Nephron progenitor cell (in vitro differentiated cells): Measurements from ENCODE around the gene PLCB4.

ENCODE experiments used
- DNase-seq: peaks from one replicate; pipeline ENCODE4 v3.0.0; 2021
- H3K27ac Mint-ChIP-seq: 2 replicates; pipeline ENCODE4 v1.8.0; 2021; ENCODE audit warnings: mild to moderate bottlenecking, moderate library complexity, mixed read lengths
- H3K27me3 Mint-ChIP-seq: 2 replicates; pipeline ENCODE4 v1.8.0; 2021; ENCODE audit warnings: mild to moderate bottlenecking, low read depth, mixed read lengths; ENCODE audit not compliant: poor library complexity
- H3K36me3 Mint-ChIP-seq: 2 replicates; pipeline ENCODE4 v1.8.0; 2021; ENCODE audit warnings: low read depth, mixed read lengths
- H3K4me1 Mint-ChIP-seq: 2 replicates; pipeline ENCODE4 v1.8.0; 2021; ENCODE audit warnings: mixed read lengths
- H3K4me3 Mint-ChIP-seq: 2 replicates; pipeline ENCODE4 v1.8.0; 2021; ENCODE audit warnings: mild to moderate bottlenecking, moderate library complexity, mixed read lengths
- H3K9me3 Mint-ChIP-seq: 2 replicates; pipeline ENCODE4 v1.8.0; 2021; ENCODE audit warnings: mild to moderate bottlenecking, moderate library complexity, mixed read lengths
- TF ChIP-seq, protein P1 (sequence below): fragments of 200-600 bp; sonication (generic); IDR thresholded peaks from 2 replicates; pipeline ENCODE4 v1.5.0; 2021; ENCODE audit warnings: antibody characterized with exemption

The PLCB4 gene

GRCh38 chr20:9072861-9073500 is 4.1 kb downstream of the PLCB4 start:
- Mint-ChIP-seq H3K36me3 (no peaks in the 10 kb centered on the region), H3K4me3 (peak overlapping the region; percentile 65), H3K27ac (peak overlapping the region; percentile 96), H3K27me3 (no peaks in the 10 kb centered on the region), H3K4me1 (peaks cover 65% of the 10 kb centered on the region), H3K9me3 (no peaks in the 10 kb centered on the region)
- TF ChIP-seq, protein P1, sequence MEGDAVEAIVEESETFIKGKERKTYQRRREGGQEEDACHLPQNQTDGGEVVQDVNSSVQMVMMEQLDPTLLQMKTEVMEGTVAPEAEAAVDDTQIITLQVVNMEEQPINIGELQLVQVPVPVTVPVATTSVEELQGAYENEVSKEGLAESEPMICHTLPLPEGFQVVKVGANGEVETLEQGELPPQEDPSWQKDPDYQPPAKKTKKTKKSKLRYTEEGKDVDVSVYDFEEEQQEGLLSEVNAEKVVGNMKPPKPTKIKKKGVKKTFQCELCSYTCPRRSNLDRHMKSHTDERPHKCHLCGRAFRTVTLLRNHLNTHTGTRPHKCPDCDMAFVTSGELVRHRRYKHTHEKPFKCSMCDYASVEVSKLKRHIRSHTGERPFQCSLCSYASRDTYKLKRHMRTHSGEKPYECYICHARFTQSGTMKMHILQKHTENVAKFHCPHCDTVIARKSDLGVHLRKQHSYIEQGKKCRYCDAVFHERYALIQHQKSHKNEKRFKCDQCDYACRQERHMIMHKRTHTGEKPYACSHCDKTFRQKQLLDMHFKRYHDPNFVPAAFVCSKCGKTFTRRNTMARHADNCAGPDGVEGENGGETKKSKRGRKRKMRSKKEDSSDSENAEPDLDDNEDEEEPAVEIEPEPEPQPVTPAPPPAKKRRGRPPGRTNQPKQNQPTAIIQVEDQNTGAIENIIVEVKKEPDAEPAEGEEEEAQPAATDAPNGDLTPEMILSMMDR, result no peak
- DNase-seq, result no peak

GRCh38 chr20:9075264-9076095 is 6.6 kb downstream of the PLCB4 start:
- H3K4me1 Mint-ChIP-seq, result peaks cover 61% of the 10 kb centered on the region
- no peak overlapping the region for H3K27ac Mint-ChIP-seq
- H3K4me3 Mint-ChIP-seq, result no peak overlapping the region
- TF ChIP-seq, protein P1, result no peak
- DNase-seq, result no peak
- H3K27me3 Mint-ChIP-seq, result no peaks in the 10 kb centered on the region
- H3K9me3 Mint-ChIP-seq, result no peaks in the 10 kb centered on the region
- H3K36me3 Mint-ChIP-seq, result no peaks in the 10 kb centered on the region

DNA sequence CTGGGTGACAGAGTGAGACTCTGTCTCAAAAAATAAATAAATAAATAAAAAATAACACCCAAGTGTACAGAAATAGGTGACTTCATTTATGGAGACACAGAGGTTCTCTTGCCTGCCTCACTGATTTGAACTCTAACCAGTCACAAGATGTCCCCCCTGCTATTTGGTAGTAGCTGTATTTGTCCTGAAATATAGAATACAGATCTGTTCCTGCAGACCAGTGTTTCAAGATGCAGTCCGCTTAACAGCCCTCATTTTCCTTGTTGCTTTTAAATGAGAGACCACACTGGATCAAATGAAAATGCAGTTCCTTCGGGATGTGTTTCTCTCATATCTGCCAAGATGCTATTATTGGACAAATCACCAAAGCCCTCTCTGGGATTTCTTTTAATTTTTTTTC is 7.6 kb downstream of the PLCB4 start:
- Mint-ChIP-seq H3K9me3 (no peaks in the 10 kb centered on the region), H3K27me3 (no peaks in the 10 kb centered on the region), H3K27ac (no peak overlapping the region), H3K36me3 (peaks cover 6% of the 10 kb centered on the region), H3K4me1 (peaks cover 60% of the 10 kb centered on the region), H3K4me3 (no peak overlapping the region)
- no peak for DNase-seq
- TF ChIP-seq, protein P1, result no peak

DNA sequence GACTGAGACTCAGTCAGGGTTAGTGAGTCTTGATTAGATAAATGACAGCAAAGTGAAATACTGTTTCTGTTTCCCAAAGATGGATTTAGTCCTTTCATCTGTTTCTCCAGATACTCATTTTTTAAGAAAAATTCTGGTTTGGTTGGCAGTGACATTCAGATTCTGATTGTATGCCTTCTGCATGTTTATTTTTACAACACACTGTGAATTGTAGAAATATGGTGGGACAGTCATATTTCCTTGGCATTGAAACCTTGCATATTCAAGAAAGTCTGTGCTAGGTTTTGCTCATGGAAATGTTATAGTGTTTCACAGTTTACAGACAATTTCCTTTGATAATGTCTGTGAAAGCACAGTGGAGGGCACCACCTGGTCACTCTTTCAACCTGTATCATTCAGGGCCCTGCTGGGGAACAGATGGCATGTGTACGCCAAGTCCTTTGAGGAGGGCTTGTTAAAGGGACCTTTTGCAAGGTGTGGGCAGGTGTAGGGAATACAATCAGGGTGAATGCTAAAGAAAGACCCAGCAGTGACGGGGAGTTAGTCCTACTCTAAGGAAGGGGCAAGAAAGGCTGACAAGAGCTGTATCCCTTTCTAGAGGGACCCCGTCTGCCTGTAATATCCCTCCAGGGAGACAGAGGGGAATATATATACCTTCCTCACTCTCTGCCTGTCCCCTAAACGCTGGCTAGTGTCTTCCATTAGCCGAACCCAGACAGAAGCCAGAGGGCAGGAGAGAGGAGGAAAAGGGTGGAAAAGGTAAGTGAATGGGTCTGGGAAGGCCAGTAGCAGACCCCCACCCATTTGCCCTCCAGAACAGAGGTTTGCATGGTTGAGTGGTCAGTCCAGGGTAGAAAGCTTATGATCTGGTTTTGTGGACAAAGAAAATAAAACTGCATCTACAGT is 10.2 kb downstream of the PLCB4 start:
- Mint-ChIP-seq H3K27me3 (no peaks in the 10 kb centered on the region), H3K4me1 (peaks cover 56% of the 10 kb centered on the region), H3K27ac (peak overlapping the region; percentile 88), H3K9me3 (peaks cover 1% of the 10 kb centered on the region), H3K4me3 (no peak overlapping the region), H3K36me3 (peaks cover 12% of the 10 kb centered on the region)
- DNase-seq, result no peak
- TF ChIP-seq, protein P1, result no peak

DNA sequence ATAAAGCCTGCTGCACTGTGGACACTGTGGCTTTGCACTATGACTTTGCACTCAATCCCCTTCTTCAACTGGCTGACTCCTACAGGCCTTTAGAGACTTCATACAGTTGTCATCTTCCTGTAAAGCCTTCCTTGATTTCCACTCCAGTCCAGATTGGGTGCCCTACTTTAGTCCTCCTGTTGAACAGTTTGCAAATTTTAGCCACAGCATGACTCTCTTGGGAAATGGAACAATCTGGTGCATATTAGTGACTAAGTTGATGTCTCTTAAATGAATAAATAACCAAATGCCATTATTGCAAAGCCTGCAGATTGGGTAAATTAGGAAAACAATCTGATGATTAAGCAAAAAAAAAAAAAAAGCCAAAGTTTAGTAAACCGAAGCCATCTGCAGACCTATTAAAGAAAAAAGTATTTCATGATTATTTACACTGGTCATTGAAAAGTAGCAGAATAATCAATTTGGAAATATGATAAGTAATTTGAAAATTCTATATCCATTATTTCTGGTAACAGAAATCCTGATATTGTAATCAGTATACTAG is 12.6 kb downstream of the PLCB4 start:
- TF ChIP-seq, protein P1, result no peak
- H3K27ac Mint-ChIP-seq, result no peak overlapping the region
- peaks cover 49% of the 10 kb centered on the region for H3K4me1 Mint-ChIP-seq
- H3K36me3 Mint-ChIP-seq, result peaks cover 28% of the 10 kb centered on the region
- no peaks in the 10 kb centered on the region for H3K27me3 Mint-ChIP-seq
- H3K9me3 Mint-ChIP-seq, result peaks cover 15% of the 10 kb centered on the region
- DNase-seq, result no peak
- no peak overlapping the region for H3K4me3 Mint-ChIP-seq
